HG03342 (cell line): ENCODE measurements around the gene SUDS3.

Experiments used
- ATAC-seq: cut with Tn5 transposase; IDR thresholded peaks from one replicate; pipeline ENCODE4 v1.9.1; 2021; ENCODE audit warnings: mild to moderate bottlenecking, moderate library complexity; ENCODE audit not compliant: unreplicated experiment

SUDS3 gene

DNA sequence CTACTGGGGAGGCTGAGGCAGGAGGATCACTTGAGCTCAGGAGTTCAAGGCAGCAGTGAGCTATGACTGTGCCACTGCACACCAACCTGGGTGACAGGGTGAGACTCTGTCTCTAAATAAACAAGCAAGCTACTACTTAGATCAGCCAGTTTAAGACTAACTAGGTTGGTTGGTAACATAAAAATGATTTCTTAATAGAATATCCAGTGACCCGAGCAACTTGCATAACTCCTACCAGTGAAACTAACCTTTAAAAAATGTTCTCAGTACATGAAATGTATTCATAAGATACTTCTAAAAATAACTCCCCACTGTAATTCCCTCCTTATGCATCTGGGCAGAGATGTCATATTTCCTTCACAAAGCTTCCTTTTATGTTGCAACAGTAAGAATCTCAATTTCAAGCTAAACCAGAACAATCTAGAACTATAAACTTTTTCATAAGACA is 19.5 kb upstream of the SUDS3 start:
- no peak for ATAC-seq

DNA sequence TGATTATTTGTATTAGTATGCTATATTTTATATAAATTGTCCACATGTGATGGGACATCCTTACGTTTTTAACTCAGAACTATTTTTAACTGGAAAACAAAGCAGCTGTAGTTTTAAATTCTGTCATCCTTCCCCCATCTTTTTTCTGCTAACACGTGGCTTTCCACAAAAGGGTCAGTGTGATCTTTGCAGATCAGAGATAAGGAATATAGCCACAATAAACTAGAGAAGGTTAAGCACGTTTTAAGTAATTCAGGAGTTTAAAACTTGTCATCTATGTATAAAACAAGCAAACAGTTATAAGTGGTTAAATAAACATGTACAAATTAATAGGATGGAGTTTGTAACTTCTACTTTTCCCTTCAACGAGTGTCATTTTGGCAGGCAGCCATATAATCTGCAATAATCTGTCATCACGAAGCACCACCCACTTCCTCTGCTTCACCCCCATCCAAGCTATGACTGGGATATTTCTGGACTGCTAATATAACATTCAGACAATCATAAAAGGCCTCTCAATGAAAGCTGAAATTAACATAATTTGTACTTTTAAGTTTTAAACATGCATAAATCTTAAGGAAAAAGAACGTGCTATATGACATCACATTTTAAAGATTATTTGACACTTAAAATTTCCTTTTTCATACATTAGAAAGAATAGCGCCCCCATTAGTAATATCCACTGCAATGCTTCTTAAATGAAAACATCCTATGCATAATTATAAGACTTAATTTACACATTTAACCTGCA is 18.9 kb upstream of the SUDS3 start:
- peak; percentile 62 for ATAC-seq

DNA sequence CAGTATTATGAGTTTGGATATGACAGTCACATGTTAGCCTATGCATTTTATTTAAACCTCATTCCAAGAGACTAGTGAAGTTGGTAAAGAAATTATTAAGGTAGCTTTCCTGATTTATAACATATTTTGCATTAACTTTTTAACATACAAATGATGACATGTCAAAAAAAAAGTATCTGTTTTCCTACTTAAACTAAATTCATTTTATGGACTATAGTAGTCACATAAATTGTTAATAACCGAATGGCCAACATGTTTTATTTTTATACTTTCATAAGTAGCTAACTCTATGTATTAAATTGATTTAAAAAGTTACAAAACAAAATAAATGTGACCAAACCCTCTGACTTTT is 18.4 kb upstream of the SUDS3 start:
- no peak for ATAC-seq

DNA sequence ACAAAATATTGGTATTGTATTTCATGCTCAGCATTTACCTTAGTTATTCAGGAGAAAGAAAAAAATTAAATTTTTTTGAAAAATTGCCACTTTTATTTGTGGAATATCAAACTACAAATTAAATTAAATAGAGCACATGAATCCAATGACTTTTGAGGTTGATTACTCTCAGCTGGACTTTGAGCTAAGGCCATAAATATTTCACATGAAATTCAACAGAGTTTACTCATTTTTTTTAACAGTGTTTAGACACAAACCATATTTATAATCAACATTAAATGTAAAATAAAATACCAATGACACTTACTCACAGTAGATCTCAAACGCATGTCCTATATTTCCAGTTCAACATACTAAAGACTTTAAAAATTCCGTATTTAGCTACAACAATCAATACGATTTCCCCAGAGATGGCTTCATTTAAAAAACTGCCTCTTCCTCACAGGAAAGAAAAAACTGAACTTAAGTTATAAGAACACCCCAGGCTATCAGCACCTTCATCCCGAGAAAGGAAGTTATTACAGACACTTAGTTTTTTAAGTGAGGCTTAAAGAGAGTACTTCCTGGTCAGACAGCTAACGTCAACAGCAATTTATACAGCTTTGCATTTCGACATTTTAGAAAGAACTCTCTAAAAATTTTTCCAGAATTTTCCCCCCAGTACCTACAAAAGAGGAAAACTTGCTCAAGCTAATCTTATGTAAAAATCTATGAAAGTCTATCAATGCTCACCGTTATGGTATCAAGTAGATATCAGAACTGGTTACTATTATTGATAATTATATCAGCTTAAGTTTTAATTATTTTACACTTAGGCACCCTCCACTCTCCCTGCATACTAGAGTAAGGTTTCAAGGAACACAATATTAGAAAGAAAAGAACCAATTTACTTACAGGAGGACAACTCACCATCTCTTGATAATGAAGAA is 17.5 kb upstream of the SUDS3 start:
- ATAC-seq = no peak

DNA sequence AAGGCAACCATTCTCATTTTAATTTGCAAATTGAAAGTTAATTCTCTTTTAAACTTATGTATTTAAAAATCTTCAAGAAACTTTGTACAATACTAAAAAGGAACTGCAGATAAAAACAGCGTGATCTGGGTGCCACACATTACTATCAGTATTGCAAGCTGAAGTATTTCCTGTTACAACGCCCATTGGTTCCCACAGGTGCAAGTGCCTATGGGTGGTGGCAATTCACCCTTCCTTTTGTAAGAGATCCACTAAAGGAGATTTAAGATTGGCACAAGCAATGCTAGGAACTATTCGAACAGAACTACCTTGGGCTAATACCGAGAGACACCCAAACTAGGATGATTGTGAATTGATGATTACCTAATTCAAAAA is 16.8 kb upstream of the SUDS3 start:
- ATAC-seq = peak; percentile 45

DNA sequence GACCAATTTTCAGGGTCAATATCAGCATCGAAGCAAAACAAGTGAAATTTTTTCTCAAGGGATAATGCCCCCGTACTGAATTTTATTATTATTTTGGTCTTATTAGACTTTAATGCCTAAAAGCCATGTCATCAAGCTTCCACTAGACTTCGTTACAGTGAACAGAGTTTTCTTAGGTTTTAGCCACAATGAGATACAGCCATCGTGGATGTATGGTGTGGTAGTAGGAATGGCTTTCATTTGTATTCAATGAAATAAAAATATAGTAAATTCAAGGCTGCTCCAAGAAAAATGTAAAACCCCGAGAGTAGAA is 15.3 kb upstream of the SUDS3 start:
- no peak for ATAC-seq

DNA sequence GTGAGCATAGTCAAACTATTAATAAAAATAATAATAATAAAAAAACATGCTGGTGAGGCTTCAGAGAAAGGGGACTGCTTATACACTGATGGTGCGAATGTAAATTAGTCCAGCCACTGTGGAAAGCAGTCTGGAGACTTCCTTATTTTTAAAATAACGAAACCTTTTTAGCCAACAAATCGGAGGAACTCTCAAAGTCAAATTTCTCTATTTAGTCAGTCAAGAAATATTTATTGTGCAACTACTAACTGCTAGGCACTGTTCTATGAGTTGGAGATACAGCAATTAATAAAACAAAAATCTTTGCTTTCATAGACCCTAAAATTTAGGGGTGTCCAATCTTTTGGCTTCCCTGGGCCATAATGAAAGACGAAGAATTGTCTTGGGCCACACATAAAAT is 14.5 kb upstream of the SUDS3 start:
- ATAC-seq = no peak

DNA sequence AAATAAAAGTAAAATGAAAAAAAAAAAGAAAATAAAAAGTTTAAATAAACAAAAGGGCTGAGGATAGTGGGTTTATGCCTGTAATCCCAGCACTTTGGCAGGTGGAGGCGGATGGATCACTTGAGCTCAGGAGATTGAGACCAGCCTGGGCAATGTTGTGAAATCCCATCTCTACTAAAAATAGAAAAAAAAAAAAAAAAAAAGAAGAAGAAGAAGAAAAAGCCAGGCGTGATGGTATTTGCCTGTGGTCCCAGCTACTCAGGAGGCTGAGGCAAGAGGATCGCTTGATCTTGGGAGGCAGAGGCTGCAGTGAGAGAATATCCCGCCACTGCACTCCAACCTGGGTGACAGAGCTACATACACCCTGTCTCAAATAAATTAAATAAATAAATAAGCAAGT is 7.5 kb upstream of the SUDS3 start:
- no peak for ATAC-seq

DNA sequence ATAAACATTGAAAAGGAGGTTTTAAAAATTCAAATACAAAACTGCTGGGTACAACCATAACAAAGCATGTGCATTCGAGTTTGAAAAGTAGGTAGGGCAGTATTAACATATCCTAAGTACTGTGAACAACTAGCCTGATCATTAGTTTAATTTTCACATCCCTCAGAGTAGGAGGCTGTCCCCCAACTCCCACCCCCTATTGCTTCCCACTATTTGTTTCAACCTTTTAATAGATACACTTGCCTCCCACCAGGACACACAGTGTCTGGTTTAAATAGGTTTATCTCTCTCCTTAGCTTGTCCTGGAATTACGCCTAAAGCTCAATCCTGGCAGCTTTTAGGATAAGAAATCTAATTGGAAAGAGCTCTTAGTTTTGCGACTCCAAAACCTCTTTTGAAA is 5.8 kb upstream of the SUDS3 start:
- no peak for ATAC-seq

DNA sequence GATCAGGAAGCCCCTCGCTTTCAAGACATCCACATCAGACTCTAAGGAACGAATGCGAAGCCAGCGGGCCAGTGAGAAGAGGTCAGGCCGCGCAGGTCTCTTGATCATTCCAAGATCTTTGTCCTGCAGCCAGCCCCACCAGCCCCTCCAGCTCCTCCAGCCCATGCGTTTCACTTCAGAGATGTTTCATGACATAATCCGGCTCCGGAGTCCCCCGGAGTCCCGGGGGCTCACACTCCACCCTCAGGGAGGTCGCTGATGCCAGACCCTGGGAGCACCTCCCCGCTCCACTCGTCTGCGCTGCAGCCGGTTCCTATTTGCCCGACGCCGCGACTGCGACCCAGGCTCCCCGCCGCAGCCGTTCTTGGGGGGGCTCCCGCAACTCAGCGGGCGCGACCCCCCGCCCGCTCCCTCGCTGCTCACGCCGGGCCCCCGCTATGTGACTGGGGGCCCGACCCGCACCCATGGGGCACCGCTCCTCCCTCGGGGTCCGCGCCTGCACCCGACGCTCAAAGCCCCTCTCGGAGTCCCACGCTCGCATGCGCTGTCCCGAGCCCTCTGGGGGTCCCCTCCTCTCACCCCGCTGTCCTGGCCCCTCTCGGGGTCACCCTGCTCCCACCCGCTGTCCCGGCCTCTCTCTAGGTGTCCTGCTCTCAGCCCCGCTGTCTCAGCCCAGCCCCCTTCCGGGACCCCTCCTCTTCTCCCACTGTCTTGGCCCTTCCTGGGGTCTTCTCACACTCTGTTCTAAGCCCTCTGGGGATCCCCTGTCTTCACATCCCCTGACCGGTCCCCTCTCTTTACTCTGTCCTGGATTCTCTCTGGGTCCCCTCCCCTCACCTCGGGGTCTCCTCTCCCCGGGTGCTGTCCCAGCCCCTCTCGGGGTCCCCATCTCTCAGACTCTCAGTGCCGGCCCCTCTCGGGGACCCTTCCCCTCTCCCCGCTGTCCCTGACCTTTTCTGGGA is 4.8 kb upstream of the SUDS3 start:
- no peak for ATAC-seq

DNA sequence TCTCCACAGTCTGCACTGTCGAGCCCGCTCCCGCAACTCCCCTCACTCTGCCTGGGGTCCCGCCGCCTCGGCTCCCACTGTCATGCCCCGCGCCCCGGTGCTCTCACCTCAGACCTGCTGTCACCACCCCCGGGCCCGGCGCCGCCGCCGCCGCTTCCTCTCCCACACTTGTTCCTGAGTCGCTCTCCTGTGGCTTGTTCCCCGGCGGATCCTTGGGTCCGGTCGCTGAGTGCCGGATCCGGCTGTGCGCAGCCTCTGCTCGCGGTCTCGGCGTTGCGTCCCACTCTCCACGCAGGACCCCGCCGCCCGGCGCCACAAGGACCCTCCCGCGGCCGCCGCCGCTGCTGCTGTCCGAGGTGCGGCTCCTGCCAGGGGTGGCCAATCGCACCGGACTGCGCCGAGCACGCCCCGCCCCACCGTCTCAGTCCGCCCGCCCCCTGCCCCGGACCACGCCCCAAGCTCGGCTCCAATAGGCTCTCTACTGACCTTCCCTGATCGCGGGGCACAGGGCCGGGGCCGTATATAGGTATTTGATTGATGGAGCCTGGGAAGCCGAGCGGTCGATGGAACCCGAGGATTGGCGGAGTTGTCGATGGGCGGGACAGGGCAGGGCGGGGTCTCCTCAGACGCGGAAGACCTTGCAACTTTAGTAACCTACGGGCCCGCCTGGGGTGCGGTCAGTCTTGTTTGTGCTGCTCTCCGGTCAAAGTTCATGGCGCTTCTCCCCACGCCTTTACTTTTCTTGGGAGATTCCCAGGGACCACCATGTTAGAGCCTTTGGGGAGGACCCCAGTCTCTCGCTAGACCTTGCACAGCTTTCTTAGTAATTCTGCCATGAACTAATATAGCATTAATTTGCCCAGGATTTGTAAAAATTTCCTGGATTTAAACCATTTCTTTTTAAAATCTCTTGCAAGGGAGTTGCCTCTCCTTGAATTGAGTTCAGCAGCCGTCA is 3.5 kb upstream of the SUDS3 start, which contains the start of gene TAOK3:
TAOK3 (minus strand) TSS at position 367 of the 955 bp plus-strand sequence. CDS start 117,340 bp downstream, outside the sequence.
- ATAC-seq = peak; percentile 68

DNA sequence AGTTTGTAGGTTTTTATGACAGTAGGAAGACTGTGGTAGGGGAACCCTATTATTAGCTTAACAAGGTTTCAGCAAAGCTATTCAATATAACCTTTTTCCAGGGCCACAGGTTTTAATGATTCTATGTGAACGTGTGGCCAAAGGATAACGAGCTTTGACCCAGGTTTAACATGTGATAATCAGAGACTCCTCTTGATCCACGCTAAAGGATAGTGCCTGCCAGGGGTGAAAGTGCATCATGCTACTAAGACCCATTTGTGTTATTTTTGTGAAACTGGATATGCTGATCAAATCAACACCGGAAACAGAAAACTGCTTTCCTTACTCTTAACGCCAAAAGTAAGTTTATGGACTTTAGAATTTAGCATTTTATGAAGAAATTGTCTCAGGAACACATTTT is 2.7 kb upstream of the SUDS3 start:
- no peak for ATAC-seq

DNA sequence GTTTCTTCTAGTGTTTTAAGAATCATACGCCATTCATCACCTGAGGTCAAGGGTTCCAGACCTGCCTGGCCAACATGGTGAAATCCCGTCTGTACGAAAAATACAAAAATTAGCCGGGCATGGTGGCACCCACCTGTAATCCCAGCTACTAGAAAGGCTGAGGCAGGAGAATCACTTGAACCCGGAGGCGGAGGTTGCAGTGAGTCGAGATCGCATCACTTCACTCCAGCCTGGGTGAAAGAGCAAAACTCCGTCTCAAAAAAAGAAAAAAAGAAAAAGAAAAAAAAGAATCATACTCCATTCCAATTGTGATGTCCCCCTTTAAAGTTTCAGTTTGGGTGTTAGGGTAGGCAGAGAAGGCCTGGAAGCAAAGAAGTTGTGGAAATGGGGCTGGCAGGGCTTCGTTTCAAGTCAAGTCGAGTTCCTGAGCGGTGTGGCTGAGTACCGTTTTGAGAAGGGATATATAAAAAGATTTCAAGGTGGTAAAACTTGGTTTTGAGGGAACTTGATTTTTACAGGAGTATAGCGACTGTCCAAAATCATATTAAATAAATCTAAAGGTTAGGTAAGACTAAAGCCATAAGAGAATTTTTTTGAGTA is 2.1 kb upstream of the SUDS3 start:
- no peak for ATAC-seq

DNA sequence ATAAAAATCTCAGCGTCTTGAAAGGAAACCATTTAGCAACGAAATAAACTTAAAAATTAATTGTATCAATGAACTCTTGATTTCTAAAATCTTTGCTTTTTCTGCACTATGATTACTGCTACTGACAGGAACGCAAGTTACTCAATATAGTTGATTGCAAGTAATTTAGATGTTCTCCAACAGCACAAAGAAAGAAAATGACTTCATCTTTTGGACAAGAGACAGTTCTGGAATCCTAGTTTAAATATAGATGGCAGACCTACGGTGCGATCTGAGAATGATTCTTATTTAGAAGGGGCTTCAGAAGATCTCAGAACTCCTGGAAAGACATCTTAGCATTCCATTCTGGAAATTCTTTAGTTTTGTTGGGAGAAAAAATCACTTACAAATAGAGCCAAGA is 1.4 kb upstream of the SUDS3 start:
- no peak for ATAC-seq

DNA sequence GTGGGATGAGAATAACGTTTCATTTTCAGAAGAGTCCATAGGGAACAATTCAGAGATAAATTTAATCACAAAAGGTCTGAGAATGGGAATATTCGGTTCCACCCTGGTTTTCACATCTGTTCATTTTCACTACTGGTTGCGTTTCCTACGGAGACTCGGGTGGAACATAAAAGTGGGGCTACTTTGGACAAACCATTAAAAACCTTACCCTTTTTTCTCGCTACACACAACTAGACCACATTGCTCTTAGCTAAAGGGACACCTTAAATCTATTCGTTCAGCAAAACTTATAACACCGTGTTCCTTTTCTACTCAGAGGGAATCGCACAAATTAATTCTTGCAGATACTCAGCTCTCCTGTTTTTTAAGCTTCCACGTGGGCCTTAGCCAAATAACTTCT is 1.0 kb upstream of the SUDS3 start:
- ATAC-seq = no peak

DNA sequence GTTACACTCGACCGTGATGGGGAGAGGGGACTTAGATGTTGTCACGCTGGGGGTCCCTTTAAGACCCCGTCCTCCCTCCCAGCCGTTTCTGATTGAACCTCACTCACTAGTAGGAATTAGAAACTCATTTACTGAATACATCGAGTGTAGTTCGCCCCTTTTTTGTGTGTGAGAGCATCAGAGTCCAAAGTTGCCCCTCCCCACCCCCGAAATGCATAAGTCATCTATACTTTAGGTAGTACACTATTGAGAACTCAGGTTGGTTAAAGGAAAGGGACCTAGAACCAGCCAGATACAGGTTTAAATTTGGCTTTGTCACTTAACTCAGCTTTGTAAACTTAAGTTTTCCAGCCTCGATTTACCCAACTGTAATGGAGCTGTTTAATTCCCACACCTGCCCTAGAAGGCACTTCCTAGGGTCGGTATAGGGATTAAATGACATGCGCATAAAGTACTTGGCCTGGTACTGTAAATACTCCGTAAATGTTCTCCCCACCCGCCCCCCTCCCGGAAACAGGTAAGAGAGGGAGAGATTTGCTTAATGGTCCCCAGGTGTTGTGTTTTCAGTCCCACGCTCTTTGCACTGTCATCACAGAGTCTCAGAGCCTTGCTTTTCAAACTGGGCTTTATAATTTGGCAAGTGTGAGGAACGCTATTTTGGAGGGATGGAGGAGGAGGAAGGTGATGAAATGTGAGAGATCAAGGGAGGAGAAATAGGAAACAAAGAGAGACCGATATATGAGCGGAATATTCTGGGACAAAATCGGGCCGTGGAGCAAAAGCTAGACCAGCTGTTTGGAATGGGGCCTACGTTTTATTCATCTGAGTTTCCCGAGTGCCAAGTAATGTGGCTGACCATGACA is 897 bp downstream of the SUDS3 start:
- no peak for ATAC-seq

DNA sequence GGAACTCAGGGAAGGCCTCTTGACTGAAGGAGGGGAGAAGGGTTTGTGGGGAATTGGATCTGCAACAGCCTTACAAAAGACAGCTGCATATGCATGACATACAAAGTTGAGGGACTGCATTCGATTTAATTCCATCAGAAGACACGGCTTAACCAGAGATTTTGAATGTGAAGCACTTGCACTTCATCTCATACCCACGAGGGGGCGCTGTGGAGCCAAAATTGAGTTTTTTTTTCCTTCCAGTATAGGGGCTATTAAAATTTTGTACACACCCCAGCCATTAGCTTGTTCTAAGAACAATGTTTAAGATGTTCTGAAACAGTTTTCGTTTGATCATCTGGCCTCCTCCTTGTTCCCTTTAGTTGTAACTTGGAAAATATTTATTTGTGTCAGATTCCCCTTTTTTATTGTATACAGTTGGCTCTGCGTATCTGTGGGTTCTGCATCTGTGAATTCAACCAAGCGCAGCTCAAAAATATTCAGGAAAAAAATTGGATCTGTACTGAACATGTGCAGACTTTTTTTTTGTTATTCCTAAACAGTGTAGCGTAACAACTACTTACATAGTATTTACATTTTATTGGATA is 1.6 kb downstream of the SUDS3 start:
- ATAC-seq = no peak

DNA sequence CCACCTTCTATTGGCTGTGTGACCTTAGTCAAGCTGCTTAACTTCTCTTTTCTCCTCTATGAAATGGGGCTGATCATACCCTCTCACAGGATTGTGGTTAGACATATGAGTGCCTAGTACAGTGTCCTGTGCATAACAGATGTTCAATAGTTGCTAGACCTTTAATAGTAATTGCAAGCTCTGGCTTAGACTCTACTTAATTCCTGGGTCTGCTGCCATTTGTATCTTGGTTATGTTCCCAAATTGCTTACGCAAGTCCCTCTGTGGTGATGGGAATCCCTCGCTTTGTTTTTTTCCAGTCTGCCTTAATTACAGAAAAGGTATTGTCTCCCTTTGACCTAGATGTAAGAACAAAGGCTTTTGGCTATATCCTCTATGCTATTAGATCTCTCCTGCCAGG is 15.1 kb downstream of the SUDS3 start:
- ATAC-seq = no peak
